Kidney tubule cell (primary cell): Measurements from ENCODE around the gene GOLGB1.

Experiments
- DNase-seq: peaks from one replicate; pipeline ENCODE4 v3.0.0-alpha.2; 2018; ENCODE audit warnings: low spot score

Gene GOLGB1

DNA sequence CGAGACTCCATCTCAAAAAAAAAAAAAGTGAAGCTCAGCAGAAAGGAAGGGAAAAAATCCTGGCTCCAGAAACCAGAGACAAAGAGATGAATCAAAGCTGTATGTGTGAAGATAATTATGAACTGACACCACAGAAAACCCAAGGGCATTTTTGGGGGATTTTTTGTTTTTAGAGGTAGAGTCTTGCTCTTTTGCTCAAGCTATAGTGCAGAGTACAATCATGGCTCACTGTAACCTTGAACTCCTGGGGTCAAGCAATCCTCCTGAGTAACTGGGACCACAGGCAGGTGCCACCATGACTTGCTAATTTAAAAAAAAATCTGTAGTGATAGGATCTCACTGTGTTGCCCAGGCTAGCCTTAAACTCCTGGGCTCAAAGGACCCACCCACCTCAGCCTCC lies 111.6 kb downstream of the GOLGB1 start:
- no peak for DNase-seq

- no peak for DNase-seq
Measured at GRCh38 chr3:121630355-121630754, 119.2 kb downstream of the GOLGB1 start.

GRCh38 chr3:121629601-121630000 lies 119.9 kb downstream of the GOLGB1 start:
- DNase-seq = no peak

DNA sequence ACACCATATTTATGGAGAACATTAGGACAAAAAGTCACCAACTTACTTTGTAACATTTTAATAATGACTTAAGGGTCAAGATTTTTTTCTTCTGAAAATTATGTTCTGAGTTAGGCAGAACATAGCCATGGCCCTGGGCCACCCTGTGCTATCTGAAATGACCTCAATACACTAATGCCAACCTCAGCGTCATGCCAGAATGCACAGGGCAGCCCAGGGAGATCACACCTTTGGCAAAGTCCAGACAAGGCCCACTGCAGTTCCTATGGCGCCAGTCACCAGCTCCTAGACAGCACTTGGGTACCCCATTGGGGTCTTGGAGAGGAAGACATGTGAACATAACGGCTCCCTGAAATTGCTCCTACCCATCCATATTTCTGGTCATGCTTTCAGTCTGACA lies 121.9 kb downstream of the GOLGB1 start:
- DNase-seq = no peak

- no peak for DNase-seq
Measured at GRCh38 chr3:121627211-121627610, 122.3 kb downstream of the GOLGB1 start.

- no peak for DNase-seq
Measured at GRCh38 chr3:121626495-121626894, 123.0 kb downstream of the GOLGB1 start.

DNA sequence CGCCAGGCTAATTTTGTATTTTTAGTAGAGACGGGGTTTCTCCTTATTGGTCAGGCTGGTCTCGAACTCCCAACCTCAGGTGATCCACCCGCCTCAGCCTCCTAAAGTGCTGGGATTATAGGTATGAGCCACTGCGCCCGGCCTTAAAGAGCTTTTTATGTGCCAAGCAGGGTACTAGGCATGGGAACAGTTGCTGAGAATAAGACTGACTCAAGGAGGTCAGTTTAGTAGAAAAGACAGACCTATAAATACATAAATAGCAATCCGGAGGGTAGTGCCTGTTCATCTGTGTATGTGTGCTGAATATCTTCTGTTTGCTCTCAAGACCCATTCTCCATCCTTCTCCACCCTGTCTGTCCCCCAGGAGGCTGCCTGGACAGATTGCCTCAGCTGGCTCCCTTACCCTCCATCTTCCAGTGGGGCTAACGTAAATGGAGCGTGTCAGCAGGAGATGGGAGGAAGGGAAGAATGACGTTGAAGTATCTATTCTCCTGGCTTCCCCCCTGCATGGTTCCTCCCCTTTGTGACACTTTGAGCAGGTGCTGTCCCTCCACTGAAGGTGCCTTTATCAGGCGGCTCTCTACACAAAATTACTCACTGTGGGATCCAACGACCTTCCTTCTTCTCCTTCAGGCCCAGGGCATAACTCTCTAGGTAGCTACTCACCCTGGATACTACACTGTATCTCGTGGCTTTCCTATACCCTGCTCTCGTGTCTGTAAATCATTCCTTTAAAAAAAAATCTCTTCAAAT lies 125.2 kb downstream of the GOLGB1 start:
- no peak for DNase-seq

GRCh38 chr3:121621491-121621890 lies 128.1 kb downstream of the GOLGB1 start:
- DNase-seq = no peak

- DNase-seq = no peak
Measured at GRCh38 chr3:121619691-121620090, 129.8 kb downstream of the GOLGB1 start.
